Karpas-422 (cell line): ENCODE data around the gene PACS2. TPM values are rescaled to one million over a fixed set of nuclear protein-coding genes. Genes with fewer than 3 reads are reported as not detected.

ENCODE experiments used
- DNase-seq: peaks from one replicate; pipeline ENCODE4 v3.0.0-alpha.2; 2015
- H2AFZ ChIP-seq: fragments of 200-600 bp; sonication (generic); 2 replicates; pipeline ENCODE4 v1.6.1; 2014; ENCODE audit warnings: antibody characterized with exemption, low read length, mixed read lengths
- H3K27ac ChIP-seq: fragments of 200-600 bp; sonication (generic); 2 replicates; pipeline ENCODE4 v1.5.1; 2014; ENCODE audit warnings: mild to moderate bottlenecking, low read length, moderate library complexity
- H3K27me3 ChIP-seq: fragments of 200-600 bp; sonication (generic); 2 replicates; pipeline ENCODE4 v1.6.1; 2014; ENCODE audit warnings: low read length, mixed read lengths
- H3K36me3 ChIP-seq: fragments of 200-600 bp; sonication (generic); 2 replicates; pipeline ENCODE4 v1.6.1; 2014; ENCODE audit warnings: low read length, mixed read lengths; ENCODE audit not compliant: insufficient read depth
- H3K4me1 ChIP-seq: fragments of 200-600 bp; sonication (generic); 2 replicates; pipeline ENCODE4 v1.6.1; 2014; ENCODE audit warnings: mild to moderate bottlenecking, low read length, mixed read lengths
- H3K4me2 ChIP-seq: fragments of 200-600 bp; sonication (generic); 2 replicates; pipeline ENCODE4 v1.6.1; 2014; ENCODE audit warnings: low read length, low read depth, mild to moderate bottlenecking; ENCODE audit not compliant: poor library complexity, severe bottlenecking
- H3K4me3 ChIP-seq: fragments of 200-600 bp; sonication (generic); 2 replicates; pipeline ENCODE4 v1.5.1; 2014; ENCODE audit warnings: mild to moderate bottlenecking, antibody characterized with exemption, low read length, mixed read lengths
- H3K79me2 ChIP-seq: fragments of 200-600 bp; sonication (generic); 2 replicates; pipeline ENCODE4 v1.6.1; 2014; ENCODE audit warnings: mild to moderate bottlenecking, low read length, mixed read lengths
- H3K9ac ChIP-seq: fragments of 200-600 bp; sonication (generic); 2 replicates; pipeline ENCODE4 v1.6.0; 2014; ENCODE audit warnings: low read length
- H3K9me2 ChIP-seq: fragments of 200-600 bp; sonication (generic), shearing (Covaris generic); replicated peaks from 2 replicates; pipeline ENCODE4 v1.6.0; 2014; ENCODE audit warnings: mild to moderate bottlenecking, low read length, moderate library complexity; ENCODE audit not compliant: insufficient read depth
- H3K9me3 ChIP-seq: fragments of 300-700, 200-600 bp; sonication (generic); 2 replicates; pipeline ENCODE4 v1.6.1; 2014; ENCODE audit warnings: low read length, mixed read lengths
- H4K20me1 ChIP-seq: fragments of 200-600 bp; sonication (generic); 2 replicates; pipeline ENCODE4 v1.6.1; 2014; ENCODE audit warnings: mild to moderate bottlenecking, antibody characterized with exemption, low read length, low read depth; ENCODE audit not compliant: insufficient read depth
- total RNA-seq: library from RNA; depleted of rRNA; stranded (reverse); fragments of >200 nt; shearing (Covaris generic); gene quantifications from 2 replicates; pipeline ENCODE4 v1.2.3, GENCODE V29; 2014; ENCODE audit warnings: low replicate concordance

The PACS2 gene
- total RNA-seq, 1 experiment from 2014 or later: 32.4 TPM

DNA sequence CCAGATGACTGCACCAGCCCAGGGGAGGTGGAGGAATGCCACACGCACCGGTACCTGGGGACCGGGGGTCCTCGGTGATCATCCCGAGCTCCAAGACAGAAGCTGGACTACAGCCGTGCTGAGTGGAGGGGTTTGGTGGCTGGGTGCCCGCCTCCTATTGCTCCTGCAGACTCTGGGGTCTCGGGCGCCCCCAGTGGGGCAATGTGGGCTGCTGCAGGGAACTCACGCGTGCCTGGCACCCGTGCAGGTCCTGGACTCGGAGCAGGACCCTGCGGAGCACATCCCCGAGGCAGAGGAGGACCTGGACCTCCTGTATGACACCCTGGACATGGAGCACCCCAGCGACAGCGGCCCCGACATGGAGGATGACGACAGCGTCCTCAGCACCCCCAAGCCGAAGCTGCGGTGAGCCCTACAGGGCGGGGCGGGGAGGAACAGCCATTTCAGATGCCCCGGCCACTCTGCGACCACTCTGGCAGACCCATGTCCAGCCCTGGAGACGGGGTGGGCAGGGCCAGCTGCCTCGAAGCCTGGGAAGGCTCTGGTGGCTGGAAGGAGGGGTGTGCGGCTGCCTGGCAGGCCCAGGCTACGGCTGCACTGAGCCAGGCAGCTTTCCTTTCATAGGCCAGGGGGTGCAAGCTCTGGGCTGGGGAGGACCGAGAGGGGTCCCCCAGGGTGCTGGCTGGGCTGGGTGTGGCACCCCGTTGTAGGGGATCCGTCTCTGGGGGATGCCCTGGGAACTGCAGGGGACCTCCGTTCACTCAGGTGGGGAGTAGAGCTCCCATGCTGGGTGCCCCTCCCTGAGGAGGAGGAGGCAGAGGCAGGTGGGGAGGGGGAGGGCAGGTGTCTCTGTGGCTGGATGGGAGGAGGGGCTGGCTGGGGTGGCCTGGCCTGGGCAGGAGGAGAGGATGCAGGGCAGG, 62.2 kb downstream of the PACS2 start:
- Histone ChIP-seq H3K36me3 (no peaks in the 10 kb centered on the region), H3K9me3 (no peaks in the 10 kb centered on the region), H3K9ac (no peak overlapping the region), H3K27ac (no peak overlapping the region), H3K27me3 (no peaks in the 10 kb centered on the region), H3K4me2 (no peak overlapping the region), H4K20me1 (peaks cover 11% of the 10 kb centered on the region), H3K9me2 (no peaks in the 10 kb centered on the region), H3K4me1 (peaks cover 10% of the 10 kb centered on the region), H3K79me2 (no peaks in the 10 kb centered on the region), H2AFZ (no peak overlapping the region), H3K4me3 (no peak overlapping the region)
- DNase-seq: peak; percentile 78

DNA sequence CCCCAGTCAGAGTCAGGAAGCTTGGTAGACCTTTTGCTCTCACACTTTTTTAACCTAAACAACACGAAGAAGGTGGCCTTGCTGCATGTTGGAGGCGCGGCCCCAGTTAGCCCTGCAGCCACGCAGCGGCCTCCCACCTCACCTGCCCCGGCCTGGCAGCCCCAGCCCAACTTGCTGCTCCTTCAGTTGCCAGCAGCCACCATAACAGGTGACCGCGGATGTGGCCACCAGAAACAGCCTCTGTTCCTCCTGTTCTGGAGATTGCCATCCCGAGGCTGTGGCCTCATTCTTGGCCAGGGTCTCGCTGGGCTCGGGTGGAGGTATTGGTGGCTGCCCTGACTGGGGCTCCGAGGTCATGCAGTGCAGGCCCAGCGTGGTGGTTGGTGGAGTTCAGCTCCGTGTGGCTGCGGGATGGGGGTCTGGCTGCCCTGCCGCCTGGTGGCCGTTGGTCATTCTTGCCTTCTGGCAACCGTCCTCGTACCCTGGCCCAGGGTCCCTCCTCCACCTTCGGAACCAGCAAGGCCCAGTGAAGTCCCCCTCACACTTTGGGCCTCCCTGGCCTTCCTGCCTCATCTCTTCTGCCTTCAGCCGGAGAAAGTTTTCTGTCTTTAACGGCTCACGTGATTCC, 63.1 kb downstream of the PACS2 start:
- Histone ChIP-seq H3K9me3 (no peaks in the 10 kb centered on the region), H2AFZ (no peak overlapping the region), H3K36me3 (no peaks in the 10 kb centered on the region), H3K4me2 (no peak overlapping the region), H3K4me3 (no peak overlapping the region), H3K4me1 (peaks cover 10% of the 10 kb centered on the region), H3K79me2 (no peaks in the 10 kb centered on the region), H3K27ac (no peak overlapping the region), H3K27me3 (no peaks in the 10 kb centered on the region), H4K20me1 (peaks cover 7% of the 10 kb centered on the region; the same call in 1 of the 2 replicates), H3K9ac (no peak overlapping the region), H3K9me2 (no peaks in the 10 kb centered on the region)
- no peak for DNase-seq

DNA sequence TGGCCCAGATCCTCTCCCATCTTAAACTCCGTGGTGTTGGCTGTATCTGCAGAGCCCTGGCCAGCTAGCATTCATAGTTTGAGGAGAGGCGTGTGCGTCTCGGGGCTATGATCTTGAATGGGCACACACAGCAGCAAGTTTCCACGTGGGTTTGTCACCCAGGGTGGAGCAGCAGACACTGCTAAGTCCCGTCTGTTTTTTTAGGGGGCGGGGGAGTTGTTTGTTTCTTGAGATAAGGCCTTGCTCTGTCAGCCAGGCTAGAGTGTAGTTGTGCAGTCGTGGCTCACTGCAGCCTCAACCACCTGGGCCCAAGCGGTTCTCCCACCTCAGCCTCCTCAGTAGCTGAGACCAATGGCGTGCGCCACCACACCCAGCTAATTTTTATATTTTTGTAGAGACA, 63.7 kb downstream of the PACS2 start:
- Histone ChIP-seq H3K36me3 (no peaks in the 10 kb centered on the region), H3K4me2 (no peak overlapping the region), H3K79me2 (no peaks in the 10 kb centered on the region), H3K4me3 (no peak overlapping the region), H3K27ac (no peak overlapping the region), H3K4me1 (peaks cover 10% of the 10 kb centered on the region), H3K9me3 (no peaks in the 10 kb centered on the region), H4K20me1 (peaks cover 7% of the 10 kb centered on the region; the same call in 1 of the 2 replicates), H3K9me2 (no peaks in the 10 kb centered on the region), H3K9ac (no peak overlapping the region), H3K27me3 (no peaks in the 10 kb centered on the region), H2AFZ (no peak overlapping the region)
- DNase-seq: no peak

DNA sequence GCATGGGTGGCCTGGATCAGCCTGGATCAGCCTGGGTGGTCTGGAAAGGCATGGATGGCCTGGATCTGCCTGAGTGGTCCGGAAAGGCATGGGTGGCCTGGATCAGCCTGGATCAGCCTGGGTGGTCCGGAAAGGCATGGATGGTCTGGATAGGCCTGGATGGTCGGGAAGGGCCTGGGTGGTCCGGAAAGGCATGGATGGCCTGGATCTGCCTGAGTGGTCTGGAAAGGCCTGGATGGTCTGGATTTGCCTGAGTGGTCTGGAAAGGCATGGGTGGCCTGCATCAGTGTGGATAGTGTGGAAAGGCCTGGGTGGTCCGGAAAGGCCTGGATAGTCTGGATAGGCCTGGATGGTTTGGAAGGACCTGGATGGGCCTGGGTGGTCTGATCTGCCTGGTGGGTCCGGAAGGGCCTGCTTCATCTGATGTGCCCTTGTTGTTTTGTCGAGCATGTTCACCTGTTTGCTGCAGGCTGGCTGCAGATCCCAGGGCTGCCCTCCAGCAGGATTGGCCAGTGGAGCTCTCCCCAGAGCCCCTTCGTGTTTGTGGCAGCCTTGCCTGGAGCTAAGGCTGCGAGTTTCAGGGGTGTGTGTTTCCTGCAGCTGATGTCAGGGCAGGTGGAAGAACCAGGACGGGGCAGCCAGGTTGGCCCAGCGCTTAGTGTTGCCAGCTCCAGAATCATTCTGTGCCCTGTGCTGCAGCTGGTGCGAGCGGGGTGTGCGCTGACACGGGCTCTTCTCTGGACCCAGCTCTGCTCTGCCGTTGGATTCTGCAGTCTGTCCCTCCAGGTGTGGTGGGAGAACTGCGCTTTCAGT, 64.5 kb downstream of the PACS2 start:
- H3K79me2 ChIP-seq: no peaks in the 10 kb centered on the region
- H3K4me3 ChIP-seq: no peak overlapping the region
- H4K20me1 ChIP-seq: peaks cover 7% of the 10 kb centered on the region; the same call in 1 of the 2 replicates
- no peaks in the 10 kb centered on the region for H3K36me3 ChIP-seq
- peaks cover 10% of the 10 kb centered on the region for H3K4me1 ChIP-seq
- no peaks in the 10 kb centered on the region for H3K27me3 ChIP-seq
- no peak overlapping the region for H2AFZ ChIP-seq
- no peaks in the 10 kb centered on the region for H3K9me3 ChIP-seq
- H3K9me2 ChIP-seq: no peaks in the 10 kb centered on the region
- no peak overlapping the region for H3K9ac ChIP-seq
- H3K27ac ChIP-seq: no peak overlapping the region
- H3K4me2 ChIP-seq: no peak overlapping the region
- DNase-seq: no peak

DNA sequence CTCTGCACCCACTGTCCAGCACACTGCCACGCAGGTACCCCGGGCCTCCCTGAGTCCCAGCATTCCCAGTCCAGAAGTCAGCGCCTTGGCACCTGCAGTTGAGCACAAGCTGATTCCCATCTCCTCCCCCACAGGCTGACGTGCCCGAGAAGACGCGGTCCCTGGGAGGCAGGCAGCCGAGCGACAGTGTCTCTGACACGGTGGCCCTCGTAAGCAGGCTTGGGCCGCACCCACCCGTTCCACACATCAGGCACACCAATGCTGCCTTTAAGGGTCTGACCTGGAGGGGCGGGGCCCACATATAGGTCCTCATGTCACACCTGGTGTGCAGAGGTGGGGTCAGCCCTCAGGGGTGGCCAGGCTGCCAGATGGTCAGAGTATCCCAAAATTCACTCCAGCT, 65.4 kb downstream of the PACS2 start:
- Histone ChIP-seq H3K4me2 (no peak overlapping the region), H4K20me1 (peaks cover 7% of the 10 kb centered on the region; the same call in 1 of the 2 replicates), H3K9me3 (no peaks in the 10 kb centered on the region), H3K27ac (no peak overlapping the region), H2AFZ (no peak overlapping the region), H3K4me3 (no peak overlapping the region), H3K36me3 (no peaks in the 10 kb centered on the region), H3K9ac (no peak overlapping the region), H3K27me3 (no peaks in the 10 kb centered on the region), H3K79me2 (no peaks in the 10 kb centered on the region), H3K4me1 (peaks cover 10% of the 10 kb centered on the region), H3K9me2 (no peaks in the 10 kb centered on the region)
- no peak for DNase-seq

DNA sequence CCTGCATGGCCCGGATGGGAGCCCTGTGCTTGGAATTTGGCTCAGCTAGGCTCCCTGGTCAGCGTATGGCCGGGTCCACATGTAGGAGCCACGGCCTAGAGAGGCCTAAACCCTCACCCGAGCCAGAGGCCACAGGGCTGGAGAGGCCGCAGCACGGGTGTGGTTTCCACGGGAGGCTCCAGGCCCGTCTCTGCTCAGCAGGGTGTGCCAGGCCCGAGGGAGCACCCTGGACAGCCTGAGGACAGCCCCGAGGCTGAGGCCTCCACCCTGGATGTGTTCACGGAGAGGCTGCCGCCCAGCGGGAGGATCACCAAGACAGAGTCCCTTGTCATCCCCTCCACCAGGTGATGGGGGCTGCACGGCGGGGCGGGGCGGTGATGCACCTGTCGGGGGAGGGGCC, 66.2 kb downstream of the PACS2 start:
- no peak for DNase-seq
- H3K4me1 ChIP-seq: peaks cover 7% of the 10 kb centered on the region

DNA sequence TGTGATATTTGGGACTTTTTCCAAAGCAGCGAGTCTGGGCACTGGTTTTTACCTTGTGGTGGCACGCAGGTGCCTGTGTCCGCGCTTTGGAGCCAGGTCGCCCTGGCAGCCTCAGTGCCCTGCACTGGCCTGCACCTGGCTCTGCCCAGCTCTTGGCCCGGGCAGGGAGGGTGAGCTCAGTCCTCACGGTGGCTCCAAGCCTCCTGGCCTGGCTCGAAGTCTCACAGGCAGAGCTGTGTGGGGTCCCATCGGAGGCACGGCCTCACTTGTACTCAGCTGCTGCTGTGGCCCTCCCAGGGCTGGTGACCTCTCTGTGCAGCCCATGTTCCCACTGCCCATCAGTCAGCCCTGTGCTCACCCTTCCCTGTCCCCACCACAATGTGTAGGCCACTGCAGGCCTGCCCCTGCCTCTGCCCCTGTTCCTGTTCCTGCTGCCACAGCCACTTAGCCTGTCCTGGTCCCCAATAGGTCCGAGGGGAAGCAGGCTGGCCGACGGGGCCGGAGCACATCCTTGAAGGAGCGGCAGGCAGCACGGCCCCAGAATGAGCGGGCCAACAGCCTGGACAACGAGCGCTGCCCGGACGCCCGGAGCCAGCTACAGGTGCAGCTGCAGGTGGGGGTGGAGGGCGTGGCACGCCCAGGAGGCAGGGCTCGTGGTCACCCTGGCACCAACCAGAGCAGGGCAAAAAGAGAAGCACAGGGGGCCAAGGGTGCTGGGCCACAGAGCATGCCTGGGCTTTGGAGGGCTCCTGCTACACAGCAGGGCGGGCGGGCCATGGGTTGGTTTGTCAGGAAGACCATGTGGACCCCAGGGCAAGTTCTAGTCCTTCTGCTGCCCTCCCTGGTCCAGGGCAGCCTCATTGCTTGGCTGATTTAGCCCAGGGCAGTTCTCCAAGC, 67.1 kb downstream of the PACS2 start:
- H3K27me3 ChIP-seq: no peaks in the 10 kb centered on the region
- no peak overlapping the region for H3K9ac ChIP-seq
- no peak overlapping the region for H3K27ac ChIP-seq
- no peak overlapping the region for H2AFZ ChIP-seq
- no peaks in the 10 kb centered on the region for H3K9me3 ChIP-seq
- H3K4me1 ChIP-seq: no peaks in the 10 kb centered on the region
- H4K20me1 ChIP-seq: peaks cover 7% of the 10 kb centered on the region; the same call in 1 of the 2 replicates
- H3K4me2 ChIP-seq: no peak overlapping the region
- no peaks in the 10 kb centered on the region for H3K79me2 ChIP-seq
- no peak for DNase-seq
- H3K4me3 ChIP-seq: no peak overlapping the region
- H3K36me3 ChIP-seq: no peaks in the 10 kb centered on the region
- H3K9me2 ChIP-seq: no peaks in the 10 kb centered on the region

More for the DNA sequence above, 66.2 kb downstream of the PACS2 start:
- Histone ChIP-seq H3K4me3 (no peak overlapping the region), H3K79me2 (no peaks in the 10 kb centered on the region), H3K9me2 (no peaks in the 10 kb centered on the region), H4K20me1 (peaks cover 7% of the 10 kb centered on the region; the same call in 1 of the 2 replicates), H3K27me3 (no peaks in the 10 kb centered on the region), H3K9ac (no peak overlapping the region), H3K4me2 (no peak overlapping the region), H2AFZ (no peak overlapping the region), H3K27ac (no peak overlapping the region), H3K36me3 (no peaks in the 10 kb centered on the region), H3K9me3 (no peaks in the 10 kb centered on the region)
